ENCODE measurements around the gene UBB.

UBB gene

DNA sequence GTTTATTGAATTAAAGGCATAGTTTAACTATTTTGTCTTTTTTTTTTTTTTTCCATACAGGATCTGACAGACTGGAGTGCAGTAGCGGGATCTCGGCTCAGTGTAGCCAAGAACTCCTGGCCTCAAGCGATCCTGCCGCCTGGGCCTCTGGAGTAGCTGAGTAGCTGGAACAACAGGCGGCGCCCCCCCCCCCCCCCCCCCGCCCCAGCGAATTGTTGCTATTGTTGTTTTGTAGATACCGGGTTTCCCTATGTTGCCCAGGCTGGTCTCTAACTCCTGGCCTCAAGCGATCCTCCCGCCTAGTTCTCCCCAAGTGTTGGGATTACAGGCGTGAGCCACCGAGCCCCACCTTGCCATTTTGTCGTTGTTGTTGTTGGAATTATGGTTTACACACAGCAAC, 26.3 kb upstream of the UBB start:
- no peak overlapping the region for H3K4me3 ChIP-seq (ENCODE audit: low read length)
- TF ChIP-seq ZNF274 (IDR thresholded peaks at IDR 0.05; ENCODE audit: low read depth, low read length): no peak

DNA sequence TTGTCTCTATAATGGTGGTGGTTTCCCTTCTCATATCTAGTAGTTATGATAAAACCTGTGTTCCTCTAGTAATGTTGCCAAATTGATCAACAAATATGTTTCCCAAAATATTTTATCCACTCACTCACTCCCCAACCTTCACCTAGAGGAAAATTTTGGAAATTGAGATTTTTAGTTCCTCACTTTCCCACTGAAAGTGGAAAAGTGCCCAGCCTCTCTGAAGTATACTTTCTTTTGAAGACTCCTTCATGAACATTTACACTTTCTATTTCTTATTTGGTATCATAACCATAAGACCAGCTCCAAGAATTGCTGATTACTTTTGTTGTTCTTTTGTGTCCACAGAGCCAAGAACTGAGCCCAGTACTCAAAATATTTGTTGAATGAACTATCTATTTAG, 22.5 kb upstream of the UBB start:
- TF ChIP-seq ZNF274 (IDR thresholded peaks at IDR 0.05; ENCODE audit: low read depth, low read length): no peak

DNA sequence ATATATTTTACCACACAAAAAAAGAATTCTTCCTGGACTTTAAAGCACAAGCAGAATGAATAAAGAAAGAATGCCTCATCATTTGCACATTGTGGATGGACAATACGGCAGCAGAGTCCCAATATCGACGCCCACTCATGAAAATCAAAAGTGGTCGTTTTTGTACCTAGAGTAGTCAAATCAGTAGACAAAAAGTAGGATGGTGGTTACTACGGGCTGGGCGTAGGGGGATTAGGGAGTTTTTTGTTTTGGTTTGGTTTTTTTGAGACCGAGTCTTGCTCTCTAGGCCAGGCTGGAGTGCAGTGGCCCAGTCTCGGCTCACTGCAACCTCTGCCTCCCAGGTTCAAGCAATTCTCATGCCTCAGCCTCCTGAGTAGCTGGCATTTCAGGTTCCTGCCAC, 19.0 kb upstream of the UBB start:
- no peak for TF ChIP-seq ZNF274 (IDR thresholded peaks at IDR 0.05; ENCODE audit: low read depth, low read length)

More for the DNA sequence above, 22.5 kb upstream of the UBB start:
- no peak overlapping the region for H3K4me3 ChIP-seq (ENCODE audit: low read length)

DNA sequence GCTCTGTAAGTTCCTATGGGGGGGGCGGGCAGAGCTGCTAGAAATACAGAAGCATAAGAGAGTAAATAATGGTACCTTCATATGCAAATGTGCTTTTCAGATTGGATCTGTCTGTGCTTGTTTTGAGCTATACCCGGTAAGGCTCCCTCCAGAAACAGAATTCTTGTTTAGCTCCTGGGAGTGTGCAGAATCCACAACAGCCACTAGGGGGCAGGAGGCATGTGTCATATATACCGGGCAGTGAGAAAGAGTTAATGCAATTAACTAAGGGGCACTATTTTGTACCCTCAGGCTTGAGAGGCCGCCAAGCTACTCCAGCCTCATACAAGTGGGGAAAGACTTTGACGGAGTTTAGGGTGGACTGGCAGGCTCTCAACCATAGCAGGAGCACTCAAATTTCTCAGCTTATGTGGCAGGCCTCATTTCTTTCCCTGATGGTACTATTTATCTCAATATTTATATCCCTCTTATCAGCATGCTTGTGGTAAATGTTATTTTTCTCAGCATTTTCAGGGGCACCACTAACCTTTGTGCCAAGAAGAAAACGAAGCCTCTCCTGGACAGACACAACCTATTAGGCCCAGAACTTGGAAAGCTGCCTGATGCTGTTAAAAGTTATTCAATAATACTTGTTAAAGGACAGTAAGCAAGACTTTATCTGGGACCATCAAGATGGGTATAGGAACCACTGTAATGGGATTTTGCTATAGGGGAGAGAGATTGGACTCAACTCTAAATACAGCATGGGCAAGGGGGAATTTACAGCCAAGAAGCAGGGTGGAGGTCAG, 16.9 kb upstream of the UBB start:
- TF ChIP-seq ZNF274 (IDR thresholded peaks at IDR 0.05; ENCODE audit: low read depth, low read length): no peak
- H3K4me3 ChIP-seq (ENCODE audit: low read length): no peak overlapping the region

More for the DNA sequence above, 19.0 kb upstream of the UBB start:
- no peak overlapping the region for H3K4me3 ChIP-seq (ENCODE audit: low read length)

DNA sequence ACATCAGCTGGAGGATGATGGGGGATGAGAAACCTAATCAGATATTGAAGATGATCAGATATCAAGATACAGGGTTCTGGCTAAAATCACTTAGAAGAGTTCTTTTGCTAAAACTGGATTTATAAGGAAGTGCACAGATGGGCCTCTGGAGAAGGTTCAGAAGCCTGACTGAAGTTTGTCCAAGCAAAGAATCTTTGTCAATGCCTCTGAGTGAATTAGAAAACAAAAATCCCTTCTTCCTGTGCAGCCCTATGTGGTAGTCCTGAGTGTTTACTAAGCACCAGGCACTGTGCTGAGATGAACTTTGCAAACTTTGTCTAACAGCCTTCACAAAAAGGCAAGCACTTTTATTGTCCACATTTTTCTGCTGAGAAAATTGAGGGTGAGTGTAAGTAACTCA, 16.3 kb upstream of the UBB start:
- TF ChIP-seq ZNF274 (IDR thresholded peaks at IDR 0.05; ENCODE audit: low read depth, low read length): no peak
- H3K4me3 ChIP-seq (ENCODE audit: low read length): no peak overlapping the region

DNA sequence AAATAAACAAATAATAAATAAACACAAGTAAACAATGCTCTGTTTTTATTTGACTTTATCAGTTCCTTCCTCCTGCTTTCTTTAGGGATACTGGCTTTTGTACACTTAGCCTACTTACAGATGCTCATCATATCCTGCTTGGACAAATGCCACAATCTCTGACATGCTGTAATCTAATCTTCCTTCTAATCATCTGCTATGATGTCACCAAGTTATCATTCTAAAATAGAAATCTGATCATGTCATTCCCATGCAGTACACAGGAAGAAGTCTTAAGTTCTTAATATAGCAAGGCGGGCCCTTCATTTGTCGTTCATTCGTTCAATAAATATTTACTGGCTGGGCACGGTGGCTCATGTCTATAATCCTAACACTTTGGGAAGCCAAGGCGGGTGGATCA, 9.1 kb upstream of the UBB start:
- no peak for TF ChIP-seq ZNF274 (IDR thresholded peaks at IDR 0.05; ENCODE audit: low read depth, low read length)
- no peak overlapping the region for H3K4me3 ChIP-seq (ENCODE audit: low read length)

DNA sequence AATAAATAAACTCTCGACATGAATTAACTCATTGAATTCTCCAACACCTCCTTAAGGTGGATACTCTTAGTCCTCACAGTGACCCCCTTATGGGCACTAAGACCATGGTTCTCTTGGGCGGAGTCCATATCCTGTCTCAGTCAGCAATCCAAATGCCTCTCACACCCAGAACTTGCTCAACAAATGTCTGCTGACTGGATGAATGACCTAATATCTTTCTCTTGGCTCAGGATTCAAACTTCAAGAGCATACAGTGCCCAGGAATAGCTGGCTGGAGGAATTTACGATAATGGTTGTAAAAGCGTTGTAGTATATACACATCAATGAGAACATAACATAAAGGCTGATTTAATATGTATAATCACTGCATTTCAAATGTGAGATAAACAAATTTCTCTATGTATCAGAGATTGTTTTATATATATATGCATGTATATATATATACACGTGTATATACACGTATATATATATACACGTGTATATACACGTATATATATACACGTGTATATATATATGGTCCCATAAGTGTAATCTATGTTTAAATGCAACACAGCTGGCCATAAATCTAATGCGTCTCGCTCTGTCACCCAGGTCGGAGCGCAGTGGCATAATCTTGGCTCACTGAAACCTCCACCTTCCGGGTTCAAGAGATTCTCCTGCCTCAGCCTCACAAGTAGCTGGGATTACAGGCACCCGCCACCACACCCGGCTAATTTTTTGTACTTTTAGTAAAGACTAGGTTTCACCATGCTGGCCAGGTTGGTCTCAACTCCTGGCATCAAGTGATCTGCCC, 6.5 kb upstream of the UBB start:
- H3K4me3 ChIP-seq (ENCODE audit: low read length): no peak overlapping the region
- no peak for TF ChIP-seq ZNF274 (IDR thresholded peaks at IDR 0.05; ENCODE audit: low read depth, low read length)

DNA sequence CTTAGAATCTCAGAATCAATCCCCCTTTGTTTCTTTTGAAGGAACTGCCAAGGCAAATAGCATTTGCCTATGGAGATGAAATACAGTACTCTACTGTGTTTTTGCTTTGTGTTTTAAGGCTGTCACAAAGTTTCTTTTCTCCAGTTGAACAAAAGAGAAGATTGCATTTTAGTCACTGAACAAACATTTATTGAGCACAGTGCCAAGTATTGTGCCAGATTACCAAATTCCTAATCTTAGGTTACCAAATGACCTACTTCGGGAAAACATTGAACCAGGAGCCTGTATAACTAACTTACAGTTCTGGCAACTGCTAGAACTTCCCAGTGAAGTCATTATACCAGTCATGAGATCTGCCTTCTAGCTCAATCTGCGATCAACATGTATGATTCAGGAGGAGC, 3.0 kb upstream of the UBB start:
- H3K4me3 ChIP-seq (ENCODE audit: low read length): no peak overlapping the region
- no peak for TF ChIP-seq ZNF274 (IDR thresholded peaks at IDR 0.05; ENCODE audit: low read depth, low read length)

DNA sequence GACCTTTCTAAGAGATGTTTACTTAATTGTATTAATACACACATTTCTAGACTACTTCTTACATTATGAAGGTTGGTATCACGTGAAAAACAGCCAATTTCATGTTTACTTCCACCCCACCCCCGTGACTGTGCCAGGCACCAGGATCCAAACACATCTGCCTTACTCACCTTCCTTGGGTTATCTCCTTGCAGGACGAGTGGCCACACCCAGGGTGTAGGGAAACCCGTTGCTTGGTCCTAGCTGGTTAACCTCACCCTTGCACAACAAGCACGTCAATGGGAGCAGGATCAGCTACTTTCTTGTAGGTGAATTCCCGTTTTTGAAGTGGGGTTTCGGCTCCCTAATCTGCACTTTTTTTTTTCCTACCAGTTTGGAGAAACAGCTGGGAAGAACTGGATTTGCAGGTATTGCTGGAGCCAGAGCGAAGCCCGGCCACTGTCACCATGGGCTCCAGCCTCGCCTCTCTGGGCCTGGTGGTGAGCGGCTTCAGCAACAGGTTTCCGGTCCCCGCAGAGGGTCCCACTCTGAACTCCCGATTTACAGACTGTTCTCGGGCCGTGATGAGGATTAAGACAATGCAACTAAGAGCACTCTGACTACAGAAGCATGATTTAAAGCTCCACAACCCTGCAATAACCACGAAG, 2.1 kb upstream of the UBB start:
- no peak for TF ChIP-seq ZNF274 (IDR thresholded peaks at IDR 0.05; ENCODE audit: low read depth, low read length)
- H3K4me3 ChIP-seq (ENCODE audit: low read length): no peak overlapping the region

DNA sequence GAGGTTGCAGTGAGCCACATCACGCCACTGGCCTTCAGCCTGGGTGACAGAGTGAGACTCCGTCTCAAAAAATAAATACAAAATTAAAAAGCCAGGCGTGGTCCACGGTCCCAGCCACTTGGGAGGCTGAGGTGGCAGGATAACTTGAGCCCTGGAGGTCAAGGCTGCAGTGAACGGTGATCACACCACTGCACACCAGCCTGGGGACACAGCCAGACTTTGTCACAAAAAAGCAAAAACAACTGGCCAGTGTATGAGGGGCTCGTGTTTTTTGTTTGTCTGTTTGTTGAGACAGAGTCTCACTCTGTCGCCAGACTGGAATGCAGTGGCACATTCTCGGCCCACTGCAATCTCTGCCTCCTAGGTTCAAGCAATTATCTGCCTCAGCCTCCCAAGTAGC, 1.2 kb upstream of the UBB start:
- TF ChIP-seq ZNF274 (IDR thresholded peaks at IDR 0.05; ENCODE audit: low read depth, low read length): no peak
- no peak overlapping the region for H3K4me3 ChIP-seq (ENCODE audit: low read length)

DNA sequence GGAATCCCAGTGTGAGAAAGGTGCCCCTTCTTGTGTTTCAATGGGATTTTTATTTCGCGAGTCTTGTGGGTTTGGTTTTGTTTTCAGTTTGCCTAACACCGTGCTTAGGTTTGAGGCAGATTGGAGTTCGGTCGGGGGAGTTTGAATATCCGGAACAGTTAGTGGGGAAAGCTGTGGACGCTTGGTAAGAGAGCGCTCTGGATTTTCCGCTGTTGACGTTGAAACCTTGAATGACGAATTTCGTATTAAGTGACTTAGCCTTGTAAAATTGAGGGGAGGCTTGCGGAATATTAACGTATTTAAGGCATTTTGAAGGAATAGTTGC, 567 bp downstream of the UBB start:
- peak overlapping the region; percentile 100 for H3K4me3 ChIP-seq (ENCODE audit: low read length)
- no peak for TF ChIP-seq ZNF274 (IDR thresholded peaks at IDR 0.05; ENCODE audit: low read depth, low read length)

DNA sequence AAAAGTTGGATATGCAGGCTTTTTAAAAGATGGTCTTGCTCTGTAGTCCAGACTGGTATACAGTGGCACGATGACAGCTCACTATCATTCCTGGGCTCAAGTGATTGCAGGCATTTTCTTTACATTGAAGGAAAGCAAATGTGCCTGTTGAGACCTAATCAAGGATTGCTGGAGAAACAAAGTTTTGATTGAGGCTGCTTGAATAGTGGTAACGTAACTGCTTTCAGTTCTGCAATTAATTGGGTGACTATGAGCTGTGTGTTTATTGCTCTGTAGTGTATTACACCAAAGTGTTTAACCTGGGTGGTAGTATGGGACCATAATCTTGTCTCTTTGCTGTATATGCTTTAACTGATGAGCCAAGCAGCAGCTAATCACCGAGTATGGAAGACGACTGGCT, 2.3 kb downstream of the UBB start:
- peak overlapping the region; percentile 100; the same call in 1 of the 2 replicates for H3K4me3 ChIP-seq (ENCODE audit: low read length)
- TF ChIP-seq ZNF274 (IDR thresholded peaks at IDR 0.05; ENCODE audit: low read depth, low read length): no peak

DNA sequence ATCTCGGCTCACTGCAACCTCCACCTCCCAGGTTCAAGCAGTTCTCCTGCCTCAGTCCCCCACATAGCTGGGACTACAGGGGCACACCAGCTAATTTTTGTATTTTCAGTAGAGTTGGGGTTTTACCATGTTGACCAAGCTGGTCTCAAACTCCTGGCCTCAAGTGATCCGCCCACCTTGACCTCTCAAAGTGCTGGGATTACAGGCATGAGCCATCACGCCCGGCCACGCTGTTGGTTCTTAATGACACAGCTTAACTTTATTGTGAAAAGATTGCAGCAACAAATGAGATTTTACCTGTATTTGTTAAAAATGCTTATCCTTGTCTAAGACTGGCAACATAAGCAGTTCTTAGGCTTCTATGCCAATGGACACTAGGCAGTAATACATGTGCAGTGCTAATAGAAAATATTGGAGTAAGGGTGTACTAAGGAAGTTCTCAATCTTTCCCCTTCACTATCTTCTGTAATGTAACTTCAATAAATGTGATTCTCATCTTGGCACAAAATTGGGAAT, 2.9 kb downstream of the UBB start:
- no peak for TF ChIP-seq ZNF274 (IDR thresholded peaks at IDR 0.05; ENCODE audit: low read depth, low read length)
- no peak overlapping the region for H3K4me3 ChIP-seq (ENCODE audit: low read length)

DNA sequence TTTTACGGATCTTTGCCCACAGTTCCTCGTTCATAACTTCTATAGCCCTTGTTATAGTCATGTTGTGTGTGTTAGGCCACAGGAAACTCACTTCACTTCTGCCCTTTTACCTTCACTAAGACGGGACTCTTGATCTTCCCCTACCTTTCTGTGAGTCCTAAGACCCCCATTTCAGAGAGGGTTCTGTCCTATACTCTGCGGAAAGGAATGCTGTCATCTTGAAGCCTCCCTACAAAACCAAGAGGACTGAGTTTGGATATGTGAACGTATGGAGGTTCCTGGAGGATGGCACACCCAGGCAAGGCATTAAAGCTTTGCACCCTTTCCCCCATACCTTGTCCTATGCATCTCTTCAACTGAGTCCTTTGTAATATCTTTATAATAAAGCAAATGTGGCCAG, 3.7 kb downstream of the UBB start:
- no peak overlapping the region for H3K4me3 ChIP-seq (ENCODE audit: low read length)
- TF ChIP-seq ZNF274 (IDR thresholded peaks at IDR 0.05; ENCODE audit: low read depth, low read length): no peak

DNA sequence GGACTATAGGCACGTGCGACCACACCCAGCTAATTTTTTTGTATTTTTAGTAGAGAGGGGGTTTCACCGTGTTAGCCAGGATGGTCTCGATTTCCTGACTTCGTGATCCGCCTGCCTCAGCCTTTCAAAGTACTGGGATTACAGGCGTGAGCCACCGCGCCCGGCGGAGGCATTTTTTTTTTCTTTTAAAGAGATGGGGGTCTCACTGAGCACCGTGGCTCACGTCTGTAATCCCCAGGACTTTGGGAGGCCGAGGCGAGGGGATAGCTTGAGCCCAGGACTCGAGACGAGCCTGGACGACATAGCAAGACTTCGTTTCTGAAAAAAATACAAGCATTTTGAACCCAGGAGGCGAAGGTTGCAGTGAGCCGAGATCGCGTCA, 5.2 kb downstream of the UBB start:
- peak overlapping the region; percentile 63; the same call in 1 of the 2 replicates for H3K4me3 ChIP-seq (ENCODE audit: low read length)
